Kidney epithelial cell (primary cell): ENCODE measurements around the gene HTRA3. TPM values are rescaled to one million over a fixed set of nuclear protein-coding genes. Genes with fewer than 3 reads are reported as not detected.

Experiments used
- DNase-seq: peaks from one replicate; pipeline ENCODE4 v3.0.0-alpha.2; 2010; ENCODE audit warnings: low read depth
- H3K27me3 ChIP-seq: 2 replicates; pipeline ENCODE4 v1.6.0; 2011; ENCODE audit warnings: low read length; ENCODE audit not compliant: control insufficient read depth, insufficient read depth
- H3K36me3 ChIP-seq: 2 replicates; pipeline ENCODE4 v1.5.1; 2011; ENCODE audit warnings: low read length; ENCODE audit not compliant: control insufficient read depth, insufficient read depth
- H3K4me3 ChIP-seq: 2 replicates; pipeline ENCODE4 v1.5.1; 2011; ENCODE audit warnings: low read depth, mild to moderate bottlenecking, control low read depth, low read length
- total RNA-seq: library from RNA; depleted of rRNA; stranded (reverse); fragments of >200 nt; gene quantifications from 2 replicates; pipeline ENCODE4 v1.2.3, GENCODE V29; 2015
- TF ChIP-seq, protein P1 (sequence below): IDR thresholded peaks from 2 replicates; pipeline ENCODE4 v1.5.1; 2011; ENCODE audit warnings: mild to moderate bottlenecking, moderate library complexity, low read length, control low read depth, inconsistent platforms; ENCODE audit not compliant: insufficient read depth, poor library complexity, severe bottlenecking

The HTRA3 gene
- total RNA-seq, 1 donor from 2014 or later = 4.7 TPM

GRCh38 chr4:8285976-8286718 is 16.6 kb downstream of the HTRA3 start:
- Histone ChIP-seq H3K4me3 (no peak overlapping the region), H3K27me3 (no peaks in the 10 kb centered on the region)
- DNase-seq = no peak

DNA sequence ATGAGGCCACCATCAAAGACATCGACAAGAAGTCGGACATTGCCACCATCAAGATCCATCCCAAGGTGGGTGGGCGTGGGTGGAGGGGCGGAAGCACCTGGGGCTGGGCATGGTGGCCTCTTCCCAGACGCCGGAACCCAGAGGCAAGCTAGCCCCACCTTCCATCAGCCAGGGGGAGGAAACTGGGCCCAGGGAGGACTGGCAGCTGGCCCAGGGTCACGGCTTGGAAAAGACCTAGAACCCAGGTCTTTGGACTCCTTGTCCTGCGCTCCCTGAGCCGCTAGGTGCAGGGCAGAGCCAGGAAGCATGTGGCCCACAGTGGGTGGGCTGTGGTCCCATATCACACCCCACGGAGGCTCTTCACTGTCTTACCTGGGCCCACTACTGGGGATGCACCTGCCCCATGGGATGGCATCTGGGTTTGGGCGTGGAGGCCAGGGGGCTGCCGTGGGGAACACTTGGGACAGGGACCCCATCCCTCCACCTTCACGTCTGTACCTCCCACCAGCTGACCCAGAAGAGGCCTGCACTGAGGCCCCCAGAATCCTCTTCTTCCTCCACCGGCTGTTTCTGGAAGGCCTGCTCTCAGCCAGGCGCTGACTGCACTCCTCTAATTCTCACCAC is 17.3 kb downstream of the HTRA3 start:
- no peaks in the 10 kb centered on the region for H3K36me3 ChIP-seq
- H3K27me3 ChIP-seq = no peaks in the 10 kb centered on the region
- no peak for DNase-seq
- TF ChIP-seq, protein P1, sequence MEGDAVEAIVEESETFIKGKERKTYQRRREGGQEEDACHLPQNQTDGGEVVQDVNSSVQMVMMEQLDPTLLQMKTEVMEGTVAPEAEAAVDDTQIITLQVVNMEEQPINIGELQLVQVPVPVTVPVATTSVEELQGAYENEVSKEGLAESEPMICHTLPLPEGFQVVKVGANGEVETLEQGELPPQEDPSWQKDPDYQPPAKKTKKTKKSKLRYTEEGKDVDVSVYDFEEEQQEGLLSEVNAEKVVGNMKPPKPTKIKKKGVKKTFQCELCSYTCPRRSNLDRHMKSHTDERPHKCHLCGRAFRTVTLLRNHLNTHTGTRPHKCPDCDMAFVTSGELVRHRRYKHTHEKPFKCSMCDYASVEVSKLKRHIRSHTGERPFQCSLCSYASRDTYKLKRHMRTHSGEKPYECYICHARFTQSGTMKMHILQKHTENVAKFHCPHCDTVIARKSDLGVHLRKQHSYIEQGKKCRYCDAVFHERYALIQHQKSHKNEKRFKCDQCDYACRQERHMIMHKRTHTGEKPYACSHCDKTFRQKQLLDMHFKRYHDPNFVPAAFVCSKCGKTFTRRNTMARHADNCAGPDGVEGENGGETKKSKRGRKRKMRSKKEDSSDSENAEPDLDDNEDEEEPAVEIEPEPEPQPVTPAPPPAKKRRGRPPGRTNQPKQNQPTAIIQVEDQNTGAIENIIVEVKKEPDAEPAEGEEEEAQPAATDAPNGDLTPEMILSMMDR = no peak
- no peak overlapping the region for H3K4me3 ChIP-seq

More at GRCh38 chr4:8285976-8286718, 16.6 kb downstream of the HTRA3 start:
- no peaks in the 10 kb centered on the region for H3K36me3 ChIP-seq
- TF ChIP-seq, protein P1 = no peak

- no peaks in the 10 kb centered on the region for H3K36me3 ChIP-seq
- DNase-seq = no peak
- TF ChIP-seq, protein P1 = no peak
- no peak overlapping the region for H3K4me3 ChIP-seq
- peaks cover 2% of the 10 kb centered on the region for H3K27me3 ChIP-seq
Measured at GRCh38 chr4:8287343-8288280, 18.1 kb downstream of the HTRA3 start.

DNA sequence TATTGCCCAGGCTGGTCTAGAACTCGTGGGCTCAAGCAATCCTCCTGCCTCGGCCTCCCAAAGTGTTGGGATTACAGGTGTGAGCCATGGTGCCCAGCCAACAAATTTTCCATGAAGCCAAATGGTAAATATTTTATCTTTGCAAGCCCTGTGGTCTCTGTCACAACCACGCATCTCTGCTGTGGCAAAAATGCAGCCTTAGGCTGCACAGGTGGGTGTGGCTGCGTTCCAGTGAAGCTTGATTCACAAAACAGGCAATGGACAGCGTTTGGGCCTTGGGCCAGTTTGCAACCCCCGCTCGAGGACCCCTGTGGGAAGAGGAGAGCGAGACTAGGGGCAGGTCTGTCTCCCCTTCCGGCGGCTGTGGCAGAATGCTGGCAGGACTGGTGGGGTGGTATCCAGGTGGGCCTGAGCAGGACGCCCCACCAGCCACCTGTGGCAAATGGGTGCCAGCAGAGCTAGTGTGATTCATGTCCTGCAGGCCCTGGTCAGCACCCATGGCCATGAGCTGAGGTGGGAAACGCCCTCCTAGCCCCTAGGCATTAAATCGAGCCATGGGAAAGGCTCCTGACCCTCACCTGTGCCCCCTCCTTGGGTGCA is 19.7 kb downstream of the HTRA3 start:
- DNase-seq = no peak
- TF ChIP-seq, protein P1 = no peak

DNA sequence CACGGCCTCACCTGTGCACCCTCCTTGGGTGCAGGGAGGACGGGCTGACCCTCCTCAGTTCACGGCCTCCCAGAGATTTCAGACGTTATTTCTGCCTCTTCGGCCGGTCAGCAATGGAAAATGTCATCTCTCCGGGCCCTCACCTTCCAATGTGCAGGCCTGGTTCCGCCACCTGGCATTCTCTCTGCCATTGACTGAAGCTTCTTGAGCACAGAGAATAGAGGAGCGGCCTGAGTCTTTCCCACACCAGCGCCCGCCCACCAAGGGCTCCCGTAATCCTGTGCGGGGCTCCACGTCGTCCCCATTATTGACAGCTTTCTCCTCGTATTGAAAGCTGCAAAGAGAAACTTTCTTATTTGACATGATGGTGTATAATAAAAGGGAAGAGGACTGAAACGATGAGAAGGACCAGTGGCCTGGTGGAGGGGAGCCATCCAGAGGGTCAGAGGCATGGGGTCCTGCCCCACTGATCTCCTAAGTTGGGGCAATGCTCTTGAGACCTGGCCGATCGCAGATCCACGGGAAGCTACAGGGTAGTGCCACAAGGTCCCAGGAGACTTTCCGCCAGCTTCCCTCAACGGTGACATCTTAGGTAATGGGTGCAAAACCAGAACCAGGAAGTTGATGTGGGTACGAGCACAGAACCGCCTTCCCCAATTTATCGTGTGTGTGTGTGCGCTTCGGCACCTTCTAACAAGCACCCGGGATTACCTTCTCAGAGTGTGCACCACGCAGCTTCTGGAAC is 20.6 kb downstream of the HTRA3 start:
- Histone ChIP-seq H3K27me3 (peaks cover 2% of the 10 kb centered on the region), H3K4me3 (no peak overlapping the region), H3K36me3 (no peaks in the 10 kb centered on the region)
- TF ChIP-seq, protein P1 = no peak
- DNase-seq = no peak

More for the DNA sequence above, 19.7 kb downstream of the HTRA3 start:
- Histone ChIP-seq H3K27me3 (peaks cover 2% of the 10 kb centered on the region), H3K4me3 (no peak overlapping the region), H3K36me3 (no peaks in the 10 kb centered on the region)
